Endodermal cell (in vitro differentiated cells): Measurements from ENCODE around the gene DHFR2. TPM values are rescaled to one million over a fixed set of nuclear protein-coding genes. Genes with fewer than 3 reads are reported as not detected.
"Not testable (repeated sequence)": the region's sequence is repeated elsewhere in the genome, so short reads cannot be mapped to it uniquely, and the experiment has no call there.

Source experiments
- DNase-seq: peaks from one replicate; pipeline ENCODE4 v3.0.0-alpha.2; 2017
- H3K27ac ChIP-seq: 2 replicates; pipeline ENCODE4 v1.5.1; 2013; ENCODE audit warnings: mild to moderate bottlenecking, low read depth, low read length, moderate library complexity
- H3K27me3 ChIP-seq: 2 replicates; pipeline ENCODE4 v1.6.1; 2013; ENCODE audit warnings: mild to moderate bottlenecking, low read length, moderate library complexity; ENCODE audit not compliant: insufficient read depth, control insufficient read depth, poor library complexity, severe bottlenecking
- H3K36me3 ChIP-seq: 2 replicates; pipeline ENCODE4 v1.7.0; 2013; ENCODE audit warnings: mild to moderate bottlenecking, low read length, moderate library complexity; ENCODE audit not compliant: control insufficient read depth, insufficient read depth
- H3K4me1 ChIP-seq: one replicate; pipeline ENCODE4 v1.7.0; 2013; ENCODE audit warnings: low read length; ENCODE audit not compliant: control insufficient read depth, insufficient read depth
- H3K4me3 ChIP-seq: 2 replicates; pipeline ENCODE4 v1.5.1; 2013; ENCODE audit warnings: mild to moderate bottlenecking, low read length, moderate library complexity
- H3K9ac ChIP-seq: 2 replicates; pipeline ENCODE4 v1.6.1; 2013; ENCODE audit warnings: mild to moderate bottlenecking, low read length, moderate library complexity; ENCODE audit not compliant: poor library complexity, severe bottlenecking; ENCODE audit errors: extremely low read depth
- H3K9me3 ChIP-seq: 2 replicates; pipeline ENCODE4 v1.6.1; 2013; ENCODE audit warnings: mild to moderate bottlenecking, low read length, moderate library complexity; ENCODE audit not compliant: control insufficient read depth
- H3K27ac Mint-ChIP-seq: 2 replicates; pipeline ENCODE4 v1.8.0; 2020; ENCODE audit warnings: mixed read lengths
- H3K27me3 Mint-ChIP-seq: 2 replicates; pipeline ENCODE4 v1.8.0; 2021; ENCODE audit warnings: mild to moderate bottlenecking, mixed read lengths; ENCODE audit not compliant: insufficient read depth
- H3K36me3 Mint-ChIP-seq: 2 replicates; pipeline ENCODE4 v1.8.0; 2020; ENCODE audit warnings: low read depth, mixed read lengths
- H3K4me1 Mint-ChIP-seq: 2 replicates; pipeline ENCODE4 v1.8.0; 2020; ENCODE audit warnings: mixed read lengths
- H3K4me3 Mint-ChIP-seq: 2 replicates; pipeline ENCODE4 v1.8.0; 2020; ENCODE audit warnings: mild to moderate bottlenecking, moderate library complexity, mixed read lengths
- H3K9me3 Mint-ChIP-seq: 2 replicates; pipeline ENCODE4 v1.8.0; 2020; ENCODE audit warnings: mild to moderate bottlenecking, mixed read lengths
- CTCF ChIP-seq: fragments of 200-600 bp; sonication (generic); conservative IDR thresholded peaks from 2 replicates; pipeline ENCODE4 v1.5.0; 2021; ENCODE audit warnings: antibody characterized with exemption, mild to moderate bottlenecking
- WGBS, 2 experiments: methylation state at CpG; one replicate each; pipeline versions ENCODE4 v1.1.5 to v1.1.7; 2013; ENCODE audit warnings: missing lambda C conversion rate in 2 of 2, mixed read lengths in 1 of 2; ENCODE audit not compliant: insufficient coverage in 1 of 2, insufficient read length in 1 of 2; 5-methylcytosine and 5-hydroxymethylcytosine counted together
- long read RNA-seq, 4 experiments: library from polyadenylated mRNA in 2 of 4; library from RNA in 1 of 4; library from capped mRNA in 1 of 4; stranded (forward) in 3 of 4; unstranded in 1 of 4; transcript quantifications; one replicate each; pipeline ENCODE4 v2.0.0, GENCODE V29; 2020 to 2021; ENCODE audit warnings: inconsistent platforms in 1 of 4
- polyA plus RNA-seq, 2 experiments: library from polyadenylated mRNA; stranded (reverse); fragments of 50-300 nt; gene quantifications; one replicate each; pipeline ENCODE4 v1.2.3, GENCODE V29; 2013
- total RNA-seq, 2 donors: library from RNA; stranded (reverse); fragmentation: NEBNext Ultra II Directional in 1 of 2; extraction: Animal tissue kit (Norgen Biotek cat#: 25700) in 1 of 2; gene quantifications; 2 replicates in 1 of 2; 3 replicates in 1 of 2; pipeline ENCODE4 v1.2.1, GENCODE V29; 2021

The DHFR2 gene
- 1 to 10 TPM; 4.2 to 5.3 TPM for total RNA-seq
- 5.9 TPM for polyA plus RNA-seq (2013, experiment 1 of 2)
- polyA plus RNA-seq (2013, experiment 2 of 2), result 5.8 TPM
- long read RNA-seq, experiment 1, partial matches to known transcripts, result 0 of 2 reads
- long read RNA-seq, experiment 1, other reads (novel, unspliced or antisense), result 2 of 2 reads
- long read RNA-seq, experiment 2, full-length matches to known transcripts, result 6 of 10 reads
- long read RNA-seq, experiment 2, partial matches to known transcripts, result 0 of 10 reads
- long read RNA-seq, experiment 2, other reads (novel, unspliced or antisense), result 4 of 10 reads
- long read RNA-seq, experiment 3, full-length matches to known transcripts, result 12 of 13 reads
- long read RNA-seq, experiment 3, partial matches to known transcripts, result 0 of 13 reads
- long read RNA-seq, experiment 3, other reads (novel, unspliced or antisense), result 1 of 13 reads
- long read RNA-seq, experiment 4, full-length matches to known transcripts, result 1 of 1 reads
- long read RNA-seq, experiment 4, partial matches to known transcripts, result 0 of 1 reads
- long read RNA-seq, experiment 4, other reads (novel, unspliced or antisense), result 0 of 1 reads

DNA sequence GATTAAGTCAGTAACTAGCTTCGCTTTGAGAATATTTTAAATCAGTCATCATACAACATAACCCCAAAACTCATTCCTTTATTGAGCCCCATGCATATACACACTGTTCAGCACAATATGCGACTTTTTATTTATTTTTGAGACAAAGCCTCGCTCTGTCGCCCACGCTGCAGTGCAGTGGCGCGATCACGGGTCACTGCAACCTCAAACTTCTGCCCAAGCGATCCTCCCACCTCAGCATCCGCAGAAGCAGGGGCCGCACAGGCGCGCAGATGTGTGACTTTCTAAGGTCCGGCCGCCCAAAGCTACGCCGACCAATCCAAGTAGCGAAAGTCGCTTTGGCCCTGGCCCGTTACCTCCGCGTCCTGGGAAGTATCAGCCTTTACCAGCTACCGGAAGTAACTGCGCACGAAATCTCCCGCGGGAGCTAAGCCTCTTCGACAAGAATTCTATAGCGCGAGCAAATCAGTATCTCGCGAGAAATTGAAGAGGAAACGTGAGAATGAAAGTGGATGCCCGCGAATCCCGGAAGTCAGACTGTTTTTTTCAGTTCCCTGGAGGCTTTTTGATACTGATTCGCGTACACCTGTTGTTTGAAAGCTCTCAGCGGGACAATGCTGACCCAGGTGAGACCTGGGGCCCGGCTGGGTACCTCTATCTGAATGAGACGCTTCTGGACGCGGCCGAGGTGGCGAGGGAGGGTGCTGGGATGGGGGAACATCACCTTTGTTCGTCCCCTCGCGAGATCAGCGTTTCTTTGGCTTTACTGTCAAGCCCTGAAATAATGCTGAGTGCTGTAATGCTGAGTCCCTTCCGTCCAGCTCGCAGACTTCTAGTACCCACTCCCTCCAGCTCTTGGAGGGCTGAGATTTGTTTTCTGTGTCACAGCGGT lies at the start of gene DHFR2, which contains the start of gene NSUN3:
DHFR2 (minus strand) TSS at position 404 of the 892 bp plus-strand sequence. CDS start 1,405 bp downstream, outside the sequence.
NSUN3 (plus strand) TSS at position 549 of the 892 bp plus-strand sequence; CDS start at position 615, 66 bp downstream.
- Mint-ChIP-seq H3K36me3 (peaks cover 29% of the 10 kb centered on the region), H3K4me1 (peaks cover 27% of the 10 kb centered on the region), H3K27me3 (no peaks in the 10 kb centered on the region), H3K27ac (peak within 1 kb of the TSS; percentile 99), H3K4me3 (peak within 1 kb of the TSS; percentile 87), H3K9me3 (peaks cover 10% of the 10 kb centered on the region)
- Histone ChIP-seq H3K9ac (peak within 1 kb of the TSS; percentile 86), H3K27me3 (no peaks in the 10 kb centered on the region), H3K36me3 (peaks cover 17% of the 10 kb centered on the region), H3K4me3 (peak within 1 kb of the TSS; percentile 95), H3K9me3 (peaks cover 9% of the 10 kb centered on the region), H3K4me1 (peaks cover 4% of the 10 kb centered on the region), H3K27ac (peak within 1 kb of the TSS; percentile 95)
- 1% methylated on average over 31 to 52 of the region's 52 CpGs for WGBS, 2 experiments
- DNase-seq, result peak; percentile 96
- no peak for TF ChIP-seq CTCF

- H3K4me3 ChIP-seq, result peak overlapping the region; percentile 27
- no peak for TF ChIP-seq CTCF
- H3K9me3 Mint-ChIP-seq, result peaks cover 5% of the 10 kb centered on the region
- H3K4me3 Mint-ChIP-seq, result no peak overlapping the region
- H3K4me1 ChIP-seq, result peaks cover 4% of the 10 kb centered on the region
- no peak overlapping the region for H3K27ac ChIP-seq
- no peaks in the 10 kb centered on the region for H3K27me3 Mint-ChIP-seq
- H3K36me3 ChIP-seq, result peaks cover 22% of the 10 kb centered on the region
- H3K9ac ChIP-seq, result no peak overlapping the region
- no peak for DNase-seq
- peaks cover 12% of the 10 kb centered on the region for H3K9me3 ChIP-seq
- no peaks in the 10 kb centered on the region for H3K27me3 ChIP-seq
- H3K4me1 Mint-ChIP-seq, result peaks cover 20% of the 10 kb centered on the region
- no peak overlapping the region for H3K27ac Mint-ChIP-seq
- peaks cover 22% of the 10 kb centered on the region for H3K36me3 Mint-ChIP-seq
These were observed 48.1 kb upstream of the DHFR2 start for GRCh38 chr3:94110854-94111253.

GRCh38 chr3:94110232-94110631 lies 47.5 kb upstream of the DHFR2 start:
- Mint-ChIP-seq H3K4me1 (peaks cover 19% of the 10 kb centered on the region), H3K36me3 (peaks cover 22% of the 10 kb centered on the region)
- H3K27me3 ChIP-seq, H3K27me3 Mint-ChIP-seq, DNase-seq, H3K27ac Mint-ChIP-seq, H3K4me1 ChIP-seq, H3K9me3 Mint-ChIP-seq, H3K27ac ChIP-seq, H3K4me3 Mint-ChIP-seq, H3K9ac ChIP-seq: not testable (repeated sequence)
- Histone ChIP-seq H3K4me3 (peak overlapping the region; percentile 27), H3K9me3 (peaks cover 12% of the 10 kb centered on the region), H3K36me3 (peaks cover 22% of the 10 kb centered on the region)
